Daoy (cell line): ENCODE measurements around the gene FXYD7. TPM values are rescaled to one million over a fixed set of nuclear protein-coding genes. Genes with fewer than 3 reads are reported as not detected.
A peak's percentile ranks its signal among the peaks of the same experiment; 100 is the strongest.
"Not testable (repeated sequence)": the region's sequence is repeated elsewhere in the genome, so short reads cannot be mapped to it uniquely, and the experiment has no call there.

Experiments used
- DNase-seq: peaks from one replicate; pipeline ENCODE4 v3.0.0-alpha.2; 2015; ENCODE audit warnings: low read depth
- total RNA-seq: library from RNA; depleted of rRNA; stranded (reverse); fragments of >200 nt; shearing (Covaris generic); gene quantifications from 2 replicates; pipeline ENCODE4 v1.2.3, GENCODE V29; 2014; rRNA removed

Gene FXYD7, protein sequence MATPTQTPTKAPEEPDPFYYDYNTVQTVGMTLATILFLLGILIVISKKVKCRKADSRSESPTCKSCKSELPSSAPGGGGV
- 0.29 TPM in 1 of 2 replicates, not detected in the other for total RNA-seq

DNA sequence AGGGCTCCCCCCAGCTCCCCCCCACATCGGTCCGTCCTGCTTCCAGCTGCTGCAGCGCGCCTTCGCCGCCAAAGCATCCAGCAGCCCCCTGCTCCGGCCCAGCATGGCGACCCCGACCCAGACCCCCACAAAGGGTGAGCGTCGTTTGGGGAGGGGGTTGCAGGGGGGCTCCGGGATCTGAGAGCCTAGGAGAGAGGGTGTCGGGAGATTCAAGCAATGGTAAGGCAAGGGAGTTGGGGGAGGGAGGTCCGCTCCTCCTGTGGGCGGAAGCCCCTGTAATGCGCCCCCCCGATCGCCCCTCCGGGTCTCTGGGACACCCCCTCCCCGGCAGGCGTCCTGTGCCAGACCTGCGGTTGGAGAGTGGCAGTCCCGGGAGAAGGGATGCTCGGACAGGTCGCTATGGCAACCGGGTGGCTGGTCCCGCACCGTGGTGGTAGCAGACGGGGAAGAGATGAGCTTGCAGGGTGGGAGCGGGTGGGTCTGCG lies at the start of gene FXYD7:
TSS of gene FXYD7 (plus strand) at position 25 of the 485 bp plus-strand sequence. CDS start at position 104, 79 bp downstream.
- no peak for DNase-seq

DNA sequence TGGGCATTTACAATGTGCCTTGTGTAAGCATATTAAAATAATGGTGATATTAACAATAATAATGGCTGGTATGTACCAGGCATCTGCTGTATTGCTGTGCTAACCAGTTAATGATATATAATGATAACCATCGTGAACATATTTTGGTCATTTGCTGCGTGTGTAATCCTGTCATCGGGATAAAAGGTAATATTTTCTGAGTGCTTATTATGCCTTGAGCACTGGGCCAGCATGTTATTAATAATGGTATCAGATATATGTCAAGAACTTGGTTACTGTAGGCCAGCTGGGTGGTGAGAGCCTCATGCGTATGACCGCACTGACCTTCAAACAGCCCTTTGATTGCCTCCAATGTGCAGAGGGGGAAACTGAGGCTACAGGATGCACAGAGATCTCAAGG lies 49.6 kb upstream of the FXYD7 start:
- DNase-seq, result no peak

DNA sequence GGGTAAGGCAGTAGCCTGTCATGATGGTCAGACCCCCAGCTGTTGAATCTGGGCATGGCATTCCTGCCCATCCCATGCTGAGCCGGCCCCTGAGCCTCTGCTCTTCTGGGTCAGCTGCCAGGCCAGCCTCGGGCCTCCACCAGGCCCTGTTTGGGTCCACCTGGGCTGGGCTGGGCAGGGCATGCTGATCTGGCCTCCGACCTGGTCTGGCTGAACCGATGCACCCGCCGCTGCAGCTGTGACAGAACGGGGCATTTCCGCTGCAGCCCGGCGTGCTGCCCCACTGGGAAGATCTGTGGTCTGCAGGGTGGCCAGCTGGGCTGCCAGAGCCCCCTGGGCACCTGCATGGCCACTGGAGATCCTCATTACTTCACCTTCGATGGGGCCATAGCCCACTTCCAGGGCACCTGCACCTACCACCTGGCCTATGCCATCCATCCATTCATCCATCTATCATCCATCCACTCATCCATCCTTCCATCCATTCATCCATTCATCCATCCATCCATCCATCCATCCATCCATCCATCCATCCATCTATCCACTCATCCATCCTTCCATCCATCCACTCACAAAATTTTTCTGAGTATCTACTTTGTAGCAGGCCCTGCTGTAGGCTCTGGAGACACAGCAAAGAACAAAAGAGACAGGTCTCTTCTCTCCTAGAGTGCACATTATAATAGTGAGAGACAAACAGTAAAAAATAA lies 49.0 kb upstream of the FXYD7 start:
- DNase-seq, result no peak

DNA sequence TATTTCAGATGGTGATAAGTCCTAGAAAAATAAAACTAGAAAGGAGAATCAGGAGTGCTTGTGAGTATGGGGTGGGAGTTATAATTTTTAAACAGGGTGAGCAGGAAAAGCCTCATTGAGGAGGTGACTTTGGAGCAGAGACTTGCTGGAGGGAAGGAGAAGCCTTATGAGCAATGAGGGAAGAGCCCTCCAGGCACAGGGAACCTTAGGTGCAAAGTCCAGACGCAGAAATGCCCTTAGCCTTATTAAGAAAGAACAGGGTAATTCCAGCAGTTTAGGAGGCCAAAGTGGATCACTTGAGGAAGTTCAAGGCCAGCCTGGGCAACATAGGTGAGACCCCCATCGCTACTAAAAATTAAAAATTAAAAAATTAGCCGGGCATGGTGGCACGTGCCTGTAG lies 48.4 kb upstream of the FXYD7 start:
- DNase-seq, result no peak

DNA sequence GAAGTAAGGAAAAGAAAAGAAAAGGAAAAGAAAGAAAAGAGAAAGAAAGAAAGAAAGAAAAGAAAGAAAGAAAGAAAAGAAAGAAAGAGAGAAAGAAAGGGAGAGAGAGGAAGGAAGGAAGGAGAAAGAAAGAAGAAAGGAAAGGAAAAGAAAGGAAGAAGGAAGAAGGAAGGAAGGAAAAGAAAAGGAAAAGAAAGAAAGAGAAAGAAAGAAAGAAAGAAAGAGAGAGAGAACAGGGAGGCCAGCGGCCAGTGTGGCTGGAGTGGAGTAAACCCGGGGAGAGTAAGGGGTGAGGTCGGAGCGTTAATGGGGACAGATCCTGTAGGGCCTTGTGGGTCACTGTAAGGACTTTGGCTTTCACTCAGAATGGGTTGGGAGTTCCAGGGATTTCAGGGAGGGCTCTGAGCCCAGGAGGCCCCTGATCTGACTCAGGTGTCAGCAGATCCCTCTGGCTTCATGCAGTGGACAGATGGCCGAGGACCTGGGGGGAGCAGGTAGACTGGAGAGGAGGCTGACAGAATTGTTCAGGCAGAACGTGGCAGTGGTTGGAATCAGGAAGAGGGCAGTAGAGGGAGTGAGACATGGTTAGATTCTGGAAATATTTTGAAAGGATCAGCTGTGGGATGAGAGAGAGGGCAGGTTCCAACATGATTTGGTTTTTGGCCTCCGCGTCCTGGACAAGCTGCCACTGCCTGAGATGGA lies 47.2 kb upstream of the FXYD7 start:
- no peak for DNase-seq

DNA sequence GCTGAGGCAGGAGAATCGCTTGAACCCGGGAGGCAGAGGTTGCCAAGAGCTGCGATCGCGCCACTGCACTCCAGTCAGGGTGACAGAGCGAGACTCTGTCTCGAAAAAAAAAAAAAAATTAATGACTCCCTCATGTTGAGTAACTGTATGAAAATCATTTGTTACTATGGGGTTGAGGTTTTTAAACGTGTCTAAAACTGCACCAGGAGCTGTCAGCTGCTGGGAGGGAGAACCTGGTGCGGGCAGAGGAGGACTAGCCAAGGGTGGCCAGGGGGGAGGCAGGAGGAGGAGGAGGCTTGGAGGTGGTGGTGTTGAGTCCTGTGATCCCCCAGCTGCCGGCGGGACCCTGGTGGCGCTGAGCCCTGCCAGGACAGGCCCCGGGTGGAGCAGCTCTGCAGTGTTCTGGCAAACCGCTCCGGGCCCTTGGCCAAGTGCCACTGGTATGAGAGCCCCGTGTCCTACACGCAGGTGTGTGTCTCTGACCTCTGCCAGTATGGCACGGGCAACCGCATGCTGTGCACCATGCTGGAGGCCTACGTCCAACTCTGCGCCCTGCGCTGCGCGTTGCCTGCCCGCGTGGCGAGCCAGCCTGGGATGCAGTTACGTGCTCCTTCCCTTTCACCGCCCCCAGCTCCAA lies 44.5 kb upstream of the FXYD7 start:
- DNase-seq, result no peak

DNA sequence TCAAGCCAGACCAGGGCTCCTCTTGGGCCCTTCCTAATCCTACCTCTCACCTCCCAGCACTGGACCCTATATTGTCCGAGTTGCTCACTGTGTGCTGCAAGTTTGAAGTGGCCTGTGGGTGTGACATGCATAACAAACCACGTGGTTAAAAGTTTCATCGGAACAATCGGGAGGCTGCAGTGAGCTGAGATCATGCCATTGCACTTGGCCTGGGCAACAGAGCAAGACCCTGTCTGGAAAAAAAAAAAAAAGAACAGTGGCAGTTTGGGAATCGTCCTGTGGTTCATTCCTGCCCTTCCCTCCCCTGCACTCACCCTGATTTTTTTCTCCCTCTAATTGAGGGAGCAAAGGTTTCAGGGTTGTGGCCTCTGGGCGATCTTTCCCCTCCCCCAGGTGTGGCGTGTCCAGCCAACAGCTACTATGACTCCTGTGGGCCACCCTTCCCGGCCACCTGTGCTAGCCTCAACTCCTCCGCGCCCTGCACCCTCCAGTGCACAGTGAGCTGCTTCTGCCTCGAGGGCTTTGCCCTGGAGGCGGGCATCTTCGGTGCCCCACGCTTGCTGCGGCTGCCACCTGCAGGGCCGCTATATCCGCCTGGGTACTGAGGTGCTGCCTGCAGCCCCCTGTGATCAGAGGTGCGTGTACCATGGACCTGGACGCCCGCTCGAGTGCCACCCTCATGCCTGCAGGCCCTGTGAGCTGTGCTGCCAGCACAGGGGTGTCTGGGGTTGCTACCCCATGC lies 43.7 kb upstream of the FXYD7 start:
- no peak for DNase-seq

DNA sequence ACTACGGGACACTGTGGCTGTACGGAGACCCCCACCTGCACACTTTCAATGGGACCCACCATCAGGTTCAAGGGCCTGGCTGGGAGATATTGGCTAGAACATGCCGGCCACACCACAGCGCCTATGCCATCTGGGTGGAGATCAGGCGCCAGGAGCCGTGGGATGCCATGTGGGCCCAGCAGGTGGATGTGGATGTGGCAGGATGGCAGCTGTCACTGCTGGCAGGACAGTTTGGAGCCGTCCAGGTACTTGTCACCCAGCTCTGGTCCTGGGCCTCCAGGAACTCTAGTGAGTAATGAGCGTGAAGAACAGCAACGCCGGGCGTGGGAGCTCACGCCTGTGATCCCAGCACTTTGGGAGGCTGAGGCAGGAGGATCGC lies 43.2 kb upstream of the FXYD7 start:
- DNase-seq, result no peak

DNA sequence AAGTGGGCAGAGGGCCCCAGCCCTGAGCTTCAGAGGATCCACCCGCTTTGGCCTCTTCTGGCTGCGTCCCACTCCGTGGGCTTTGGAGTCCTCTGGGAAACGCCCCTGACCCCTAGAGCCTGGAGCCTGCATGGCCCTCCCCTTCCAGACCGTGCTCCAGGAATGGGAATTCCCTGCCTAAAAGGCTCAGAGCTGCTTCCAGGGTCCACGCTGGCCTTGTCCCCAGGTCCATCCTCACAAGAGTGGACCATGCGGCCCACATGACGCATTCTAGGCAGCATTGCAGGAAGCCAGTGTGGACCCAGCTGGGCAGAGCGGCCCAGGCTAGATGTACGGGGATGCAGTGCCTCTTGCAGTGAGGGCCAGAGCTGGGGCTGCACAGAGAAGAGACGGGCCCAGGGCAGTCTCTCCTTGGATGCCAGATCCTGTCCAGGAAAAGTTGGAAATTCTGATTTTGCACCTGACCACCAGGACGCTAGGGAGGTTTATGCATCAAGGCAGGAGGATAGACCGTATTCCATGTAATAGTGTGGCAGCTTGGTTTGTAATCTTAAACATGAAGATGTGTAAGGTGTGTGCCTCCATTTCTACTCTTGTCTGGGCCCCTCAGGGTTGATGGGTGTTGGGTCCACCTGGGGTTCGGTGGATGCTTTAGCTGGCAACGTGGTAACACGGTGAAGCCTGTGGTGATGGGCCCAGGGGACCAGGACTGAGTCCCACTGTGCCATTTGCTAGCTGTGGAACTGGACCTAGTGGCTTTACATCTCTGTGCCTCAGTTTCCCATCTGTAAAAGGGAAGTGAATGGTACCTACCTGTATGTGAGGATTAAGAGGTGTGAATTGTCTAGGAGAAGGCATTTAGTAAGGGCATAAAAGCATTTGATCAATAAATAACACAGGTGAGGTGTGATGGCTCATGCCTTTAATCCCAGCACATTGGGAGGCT lies 42.2 kb upstream of the FXYD7 start:
- DNase-seq, result no peak

DNA sequence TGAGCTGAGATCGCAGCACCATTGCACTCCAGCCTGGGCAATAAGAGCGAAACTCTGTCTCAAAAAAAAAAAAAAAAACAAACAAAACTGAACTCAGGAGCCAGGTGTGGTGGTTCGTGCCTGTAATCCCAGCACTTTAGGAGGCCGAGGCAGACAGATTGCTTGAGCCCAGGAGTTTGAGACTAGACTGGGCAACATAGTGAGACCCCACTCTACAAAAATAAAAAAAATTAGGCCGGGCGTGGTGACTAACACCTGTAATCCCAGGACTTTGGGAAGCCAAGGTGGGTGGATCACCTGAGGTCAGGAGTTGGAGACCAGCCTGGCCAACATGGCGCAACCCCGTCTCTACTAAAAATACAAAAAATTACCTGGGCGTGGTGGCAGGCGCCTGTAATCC lies 41.1 kb upstream of the FXYD7 start:
- not testable (repeated sequence) for DNase-seq

DNA sequence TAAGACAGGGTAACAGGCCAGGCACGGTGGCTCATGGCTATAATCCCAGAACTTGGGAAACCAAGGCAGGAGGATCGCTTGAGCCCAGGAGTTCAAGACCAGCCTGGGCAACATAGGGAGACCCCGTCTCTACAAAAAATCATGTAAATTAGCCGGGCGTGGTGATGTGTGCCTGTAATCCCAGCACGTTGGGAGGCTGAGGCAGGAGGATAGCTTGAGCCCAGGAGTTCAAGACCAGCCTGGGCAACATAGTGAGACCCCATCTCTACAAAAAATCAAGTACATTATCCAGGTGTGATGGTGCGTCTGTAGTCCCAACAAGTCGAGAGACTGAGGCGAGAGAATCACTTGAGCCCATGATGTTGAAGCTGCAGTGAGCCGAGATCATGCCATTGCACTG lies 39.4 kb upstream of the FXYD7 start:
- not testable (repeated sequence) for DNase-seq

DNA sequence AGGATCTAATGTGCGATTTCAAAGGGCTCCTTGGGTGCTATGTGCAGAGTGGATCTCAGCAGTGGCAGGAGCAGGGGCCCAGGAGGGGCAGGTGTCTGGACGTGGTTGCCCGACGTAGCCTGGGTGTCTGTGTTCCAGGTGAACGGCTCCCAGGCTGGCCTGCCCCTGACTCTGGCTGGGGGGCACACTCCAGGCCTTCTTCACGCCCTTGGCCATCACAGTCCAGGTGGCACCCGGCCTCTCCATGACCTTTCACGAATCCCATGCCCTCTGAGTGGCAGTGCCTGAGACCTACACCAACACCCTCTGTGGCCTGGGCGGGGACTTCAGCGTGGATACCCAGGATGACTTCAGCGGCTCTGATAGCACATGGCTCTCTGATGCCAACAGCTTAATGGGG lies 38.7 kb upstream of the FXYD7 start:
- DNase-seq, result no peak

DNA sequence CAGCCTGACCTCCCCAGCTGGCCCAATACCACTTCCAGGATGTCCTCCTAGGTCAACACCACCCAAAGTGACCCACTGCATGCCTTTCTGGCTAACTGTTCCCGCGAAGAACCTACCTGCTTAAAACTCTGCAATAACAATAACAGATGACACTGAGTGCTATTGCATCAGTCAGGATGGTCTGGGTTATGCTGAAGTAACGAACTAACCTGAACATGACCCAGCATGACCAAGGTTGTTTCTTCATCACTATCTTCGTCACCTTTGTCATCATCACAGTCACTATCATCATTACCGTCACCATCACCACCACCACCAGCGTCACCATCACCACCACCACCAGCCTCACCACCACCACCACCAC lies 38.0 kb upstream of the FXYD7 start:
- DNase-seq, result no peak

DNA sequence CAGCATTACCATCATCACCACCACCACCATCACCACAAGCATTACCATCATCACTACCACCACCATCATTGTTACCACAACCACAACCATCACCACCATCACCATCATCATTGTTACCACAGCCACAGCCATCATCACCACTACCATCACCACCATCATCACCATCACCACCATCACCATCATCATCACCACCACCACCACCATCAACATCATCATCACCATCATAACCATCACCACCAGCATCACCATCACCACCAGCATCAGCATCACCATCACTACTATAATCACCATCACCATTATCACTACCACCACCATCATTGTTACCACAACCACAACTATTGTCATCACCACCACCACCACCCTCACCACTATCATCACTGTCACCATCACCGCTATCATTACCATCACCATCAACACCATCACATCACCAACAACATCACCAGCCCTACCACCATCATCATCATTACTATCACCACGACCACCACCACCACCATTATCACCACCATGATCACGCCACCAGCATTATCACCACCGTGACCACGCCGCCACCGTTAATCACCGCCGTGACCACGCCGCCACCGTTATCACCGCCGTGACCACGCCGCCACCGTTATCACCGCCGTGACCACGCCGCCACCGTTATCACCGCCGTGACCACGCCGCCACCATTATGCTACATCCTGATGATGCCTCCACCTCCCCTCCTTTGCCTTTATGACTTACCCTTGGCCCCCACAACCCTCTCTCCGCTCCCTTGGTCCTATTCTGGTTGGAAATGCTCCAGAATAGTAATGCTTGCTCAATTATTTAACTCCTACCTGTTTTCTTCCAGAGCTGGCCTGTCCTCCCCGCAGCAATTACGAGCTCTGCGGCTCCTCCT lies 37.4 kb upstream of the FXYD7 start:
- no peak for DNase-seq

DNA sequence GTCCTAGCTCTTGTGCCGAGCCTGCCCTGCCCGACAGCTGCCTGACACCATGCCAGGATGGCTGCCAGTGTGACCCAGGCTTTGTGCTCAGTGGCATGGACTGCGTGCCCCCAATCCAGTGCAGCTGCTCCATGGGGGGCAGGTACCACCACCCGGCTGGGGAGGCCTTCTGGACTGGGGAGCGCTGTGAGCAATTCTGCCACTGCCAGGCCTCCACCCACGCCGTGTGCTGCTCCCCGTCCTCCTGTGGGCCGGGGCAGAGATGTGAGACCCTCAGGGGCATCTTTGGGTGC lies 36.8 kb upstream of the FXYD7 start:
- DNase-seq, result no peak

DNA sequence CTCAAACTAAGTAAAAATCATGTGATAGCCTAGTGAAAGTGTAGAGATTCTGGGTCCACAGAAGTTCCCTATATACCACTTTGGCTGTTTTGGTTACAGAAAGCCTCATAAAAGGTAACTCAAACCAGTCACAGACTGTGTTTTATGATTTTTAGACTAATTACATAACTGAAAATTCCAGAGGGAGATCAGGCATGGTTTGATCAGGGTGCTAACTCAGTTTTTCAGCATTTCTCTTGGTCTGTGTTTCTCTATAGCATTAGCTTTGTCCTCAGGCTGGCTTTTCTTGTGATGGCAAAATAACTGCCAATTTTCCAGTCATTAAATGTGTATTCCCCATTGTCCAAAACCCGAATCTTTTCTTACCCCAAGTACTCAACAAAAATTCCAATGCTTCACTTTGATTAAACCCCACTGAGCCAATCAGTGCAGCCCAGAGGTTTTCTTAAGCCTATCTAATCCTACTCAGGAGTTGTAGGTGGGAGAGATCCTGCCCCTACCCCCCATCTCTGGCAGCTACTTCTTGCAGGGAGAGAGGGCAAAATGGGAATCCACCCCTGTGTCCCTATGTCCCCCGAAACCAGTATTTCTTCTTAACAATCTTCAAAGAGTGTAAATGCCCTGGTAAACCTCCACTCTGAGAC lies 36.0 kb upstream of the FXYD7 start:
- no peak for DNase-seq

DNA sequence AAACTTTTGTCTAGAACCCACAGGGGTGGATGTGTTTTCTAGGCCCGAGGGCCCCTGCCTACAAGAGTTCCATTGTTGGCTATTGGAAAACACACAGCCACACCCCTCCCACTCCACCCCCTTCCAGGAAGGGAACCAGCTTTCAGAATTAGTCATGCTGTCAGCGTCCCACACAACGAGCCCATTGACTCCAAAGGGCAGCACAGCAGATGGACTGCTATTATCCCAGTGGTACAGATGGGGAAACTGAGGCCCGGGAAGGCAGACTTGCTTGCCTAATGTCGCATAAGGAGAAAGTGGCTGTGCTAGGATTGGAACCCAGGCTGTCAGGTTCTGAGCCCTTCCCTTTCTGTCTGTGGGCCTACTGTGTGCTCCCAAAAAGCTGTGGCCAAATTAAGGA lies 35.5 kb upstream of the FXYD7 start:
- peak; percentile 36 for DNase-seq

DNA sequence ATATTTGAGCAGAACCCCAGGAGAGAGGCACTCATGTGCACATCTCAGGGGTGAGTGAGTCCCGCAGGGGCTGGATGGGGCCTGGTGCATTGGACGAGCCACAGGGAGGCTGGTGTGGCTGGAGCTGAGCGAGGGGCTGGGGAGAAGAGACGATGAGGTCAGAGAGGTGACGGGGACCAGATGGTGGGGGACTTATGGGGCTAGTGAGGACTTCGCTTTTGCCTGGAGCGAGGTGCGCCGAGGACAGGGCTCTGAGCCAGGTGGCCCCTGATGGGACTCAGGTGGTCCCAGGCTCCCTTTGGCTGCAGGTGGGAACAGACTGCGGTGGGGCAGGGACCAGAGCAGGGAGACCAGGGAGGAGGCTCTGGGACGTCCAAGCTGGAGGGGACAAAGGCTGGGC lies 34.3 kb upstream of the FXYD7 start:
- no peak for DNase-seq

DNA sequence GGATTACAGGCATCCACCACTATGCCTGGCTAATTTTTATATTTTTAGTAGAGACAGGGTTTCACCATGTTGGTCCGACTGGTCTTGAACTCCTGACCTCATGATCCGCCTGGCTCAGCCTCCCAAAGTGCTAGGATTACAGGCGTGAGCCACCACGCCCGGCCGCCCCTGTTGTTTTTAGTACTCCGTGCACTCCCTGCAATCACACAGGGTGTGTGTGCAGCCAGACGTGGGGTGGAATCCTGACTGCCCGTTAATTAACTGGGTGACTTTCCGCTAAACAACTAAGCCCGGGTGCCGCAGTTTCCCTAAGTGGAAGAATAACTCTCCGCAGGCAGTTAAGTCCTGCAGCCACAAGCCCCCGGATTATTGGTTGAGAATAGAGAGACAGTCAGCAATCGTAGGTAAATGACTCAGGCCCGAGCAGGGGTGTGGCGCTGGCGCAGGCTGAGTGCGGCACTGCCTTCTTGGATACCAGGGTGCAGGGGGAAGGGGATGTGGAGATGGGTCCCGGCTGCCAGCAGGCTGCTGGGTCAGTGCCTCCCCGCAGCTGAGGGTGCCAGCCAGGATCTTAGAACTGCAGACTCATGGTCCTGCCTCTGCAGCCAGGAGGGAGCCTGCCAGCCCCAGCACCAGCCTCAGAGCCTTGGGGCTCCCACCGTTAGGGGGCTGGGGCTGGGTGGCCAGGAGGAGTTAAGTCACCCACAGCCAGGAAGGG lies 33.5 kb upstream of the FXYD7 start:
- DNase-seq, result peak; percentile 50
